WTC11 (cell line): Measurements from ENCODE around the gene CSN2. TPM values are rescaled to one million over a fixed set of nuclear protein-coding genes. Genes with fewer than 3 reads are reported as not detected.

Source experiments
- ATAC-seq: fragments of 200-7000 bp; cut with Tn5 transposase; 2 replicates; pipeline ENCODE4 v1.10.0; 2021; ENCODE audit warnings: mild to moderate bottlenecking, moderate library complexity
- CTCF ChIA-PET: fragments of 300-600 bp; sonication (Branson Sonifier 250); formaldehyde crosslinking; loops from one replicate; lab custom pipeline; 2021; ENCODE audit warnings: antibody characterized with exemption; lab: Charles Lee
- POLR2A ChIA-PET: fragments of 350-600 bp; sonication (Branson Sonifier 250); formaldehyde crosslinking; loops from one replicate; lab custom pipeline; 2021; ENCODE audit warnings: antibody characterized with exemption; lab: Charles Lee
- DNase-seq: peaks from one replicate; pipeline ENCODE4 v3.0.0; 2021; ENCODE audit warnings: low spot score
- H3K27ac Mint-ChIP-seq: 2 replicates; pipeline ENCODE4 v1.8.0; 2021; ENCODE audit warnings: mixed read lengths
- H3K27me3 Mint-ChIP-seq: 2 replicates; pipeline ENCODE4 v1.8.0; 2021; ENCODE audit warnings: low read depth, mild to moderate bottlenecking, moderate library complexity, mixed read lengths
- H3K36me3 Mint-ChIP-seq: 2 replicates; pipeline ENCODE4 v1.8.0; 2021; ENCODE audit warnings: mixed read lengths
- H3K4me1 Mint-ChIP-seq: 2 replicates; pipeline ENCODE4 v1.8.0; 2022; ENCODE audit warnings: mixed read lengths
- H3K4me3 Mint-ChIP-seq: 2 replicates; pipeline ENCODE4 v1.8.0; 2021; ENCODE audit warnings: mild to moderate bottlenecking, moderate library complexity, mixed read lengths
- H3K9me3 Mint-ChIP-seq: 2 replicates; pipeline ENCODE4 v1.8.0; 2021; ENCODE audit warnings: mixed read lengths
- ATF2 ChIP-seq: sonication (generic); formaldehyde crosslinking; IDR thresholded peaks from 2 replicates; pipeline ENCODE4 v1.8.1; 2022; ENCODE audit warnings: low read depth, missing genetic modification reagents, borderline replicate concordance
- CREM ChIP-seq: sonication (generic); formaldehyde crosslinking; IDR thresholded peaks from 2 replicates; pipeline ENCODE4 v1.8.1; 2022; ENCODE audit warnings: mild to moderate bottlenecking, missing genetic modification reagents, moderate library complexity
- CTCF ChIP-seq: fragments of 200-600 bp; IDR thresholded peaks from 2 replicates; pipeline ENCODE4 v1.8.0; 2022; ENCODE audit warnings: antibody characterized with exemption
- FOXJ3 ChIP-seq: sonication (generic); formaldehyde crosslinking; IDR thresholded peaks from 2 replicates; pipeline ENCODE4 v1.9.0; 2021; ENCODE audit warnings: missing genetic modification reagents, mild to moderate bottlenecking, borderline replicate concordance
- GTF2I ChIP-seq: fragments of 250-450 bp; sonication (Bioruptor Pico); conservative IDR thresholded peaks from 2 replicates; pipeline ENCODE4 v1.4.0; 2021; ENCODE audit warnings: mild to moderate bottlenecking
- HMGA2 ChIP-seq: fragments of 250-450 bp; sonication (Bioruptor Pico); IDR thresholded peaks from 2 replicates; pipeline ENCODE4 v1.4.0; 2021; ENCODE audit warnings: mild to moderate bottlenecking, moderate library complexity
- JAZF1 ChIP-seq: fragments of 250-450 bp; sonication (Bioruptor Pico); IDR thresholded peaks from 2 replicates; pipeline ENCODE4 v1.9.0; 2021; ENCODE audit warnings: moderate library complexity, mild to moderate bottlenecking, inconsistent platforms
- MYBL2 ChIP-seq: sonication (generic); formaldehyde crosslinking; IDR thresholded peaks from 2 replicates; pipeline ENCODE4 v1.8.1; 2023; ENCODE audit warnings: mild to moderate bottlenecking, moderate library complexity, missing genetic modification reagents
- NFATC4 ChIP-seq: fragments of 250-450 bp; sonication (Bioruptor Pico); IDR thresholded peaks from 2 replicates; pipeline ENCODE4 v1.9.0; 2021; ENCODE audit warnings: mild to moderate bottlenecking
- NFYB ChIP-seq: sonication (generic); formaldehyde crosslinking; conservative IDR thresholded peaks from 2 replicates; pipeline ENCODE4 v1.8.0; 2022; ENCODE audit warnings: low read depth, missing genetic modification reagents
- NR2C2 ChIP-seq: sonication (generic); formaldehyde crosslinking; IDR thresholded peaks from 2 replicates; pipeline ENCODE4 v1.8.0; 2022; ENCODE audit warnings: mild to moderate bottlenecking, missing genetic modification reagents
- OVOL2 ChIP-seq: fragments of 250-450 bp; sonication (Bioruptor Pico); IDR thresholded peaks from 2 replicates; pipeline ENCODE4 v1.9.0; 2021; ENCODE audit warnings: mild to moderate bottlenecking, borderline replicate concordance
- PRRX2 ChIP-seq: fragments of 250-450 bp; sonication (Bioruptor Pico); IDR thresholded peaks from 2 replicates; pipeline ENCODE4 v1.8.0; 2021; ENCODE audit warnings: mild to moderate bottlenecking
- RORB ChIP-seq: fragments of 250-450 bp; sonication (Bioruptor Pico); IDR thresholded peaks from 2 replicates; pipeline ENCODE4 v1.9.0; 2021; ENCODE audit warnings: mild to moderate bottlenecking
- SMAD3 ChIP-seq: sonication (generic); formaldehyde crosslinking; IDR thresholded peaks from 2 replicates; pipeline ENCODE4 v1.8.0; 2022; ENCODE audit warnings: missing genetic modification reagents, mild to moderate bottlenecking, borderline replicate concordance
- SOX15 ChIP-seq: fragments of 250-450 bp; sonication (Bioruptor Pico); IDR thresholded peaks from 2 replicates; pipeline ENCODE4 v1.9.0; 2021; ENCODE audit warnings: mild to moderate bottlenecking
- ZMAT4 ChIP-seq: fragments of 250-450 bp; sonication (Bioruptor Pico); IDR thresholded peaks from 2 replicates; pipeline ENCODE4 v1.9.0; 2021; ENCODE audit warnings: mild to moderate bottlenecking
- ZNF416 ChIP-seq: fragments of 250-450 bp; sonication (Bioruptor Pico); IDR thresholded peaks from 2 replicates; pipeline ENCODE4 v1.9.0; 2021; ENCODE audit warnings: mild to moderate bottlenecking, inconsistent platforms
- ZSCAN18 ChIP-seq: fragments of 250-450 bp; sonication (Bioruptor Pico); IDR thresholded peaks from 2 replicates; pipeline ENCODE4 v2.1.2; 2022; ENCODE audit warnings: mild to moderate bottlenecking, moderate library complexity
- total RNA-seq: library from RNA; stranded (reverse); gene quantifications from 3 replicates; pipeline ENCODE4 v1.2.3, GENCODE V29; 2021
- TF ChIP-seq, protein P1 (sequence below): sonication (generic); formaldehyde crosslinking; IDR thresholded peaks from 2 replicates; pipeline ENCODE4 v1.8.0; 2022; ENCODE audit warnings: mild to moderate bottlenecking, missing genetic modification reagents
- TF ChIP-seq, protein P2 (sequence below): sonication (generic); formaldehyde crosslinking; IDR thresholded peaks from 2 replicates; pipeline ENCODE4 v1.8.1; 2023; ENCODE audit warnings: mild to moderate bottlenecking, moderate library complexity, missing genetic modification reagents
- TF ChIP-seq, protein P3 (sequence below): sonication (generic); formaldehyde crosslinking; IDR thresholded peaks from 2 replicates; pipeline ENCODE4 v1.8.1; 2023; ENCODE audit warnings: mild to moderate bottlenecking, missing genetic modification reagents, moderate library complexity
- TF ChIP-seq, protein P4 (sequence below): sonication (generic); formaldehyde crosslinking; conservative IDR thresholded peaks from 2 replicates; pipeline ENCODE4 v1.8.1; 2022; ENCODE audit warnings: mild to moderate bottlenecking, missing genetic modification reagents
- TF ChIP-seq, protein P5 (sequence below): sonication (generic); formaldehyde crosslinking; IDR thresholded peaks from 2 replicates; pipeline ENCODE4 v1.8.0; 2022; ENCODE audit warnings: mild to moderate bottlenecking, missing genetic modification reagents

The CSN2 gene
- total RNA-seq, 1 experiment from 2014 or later: not detected

DNA sequence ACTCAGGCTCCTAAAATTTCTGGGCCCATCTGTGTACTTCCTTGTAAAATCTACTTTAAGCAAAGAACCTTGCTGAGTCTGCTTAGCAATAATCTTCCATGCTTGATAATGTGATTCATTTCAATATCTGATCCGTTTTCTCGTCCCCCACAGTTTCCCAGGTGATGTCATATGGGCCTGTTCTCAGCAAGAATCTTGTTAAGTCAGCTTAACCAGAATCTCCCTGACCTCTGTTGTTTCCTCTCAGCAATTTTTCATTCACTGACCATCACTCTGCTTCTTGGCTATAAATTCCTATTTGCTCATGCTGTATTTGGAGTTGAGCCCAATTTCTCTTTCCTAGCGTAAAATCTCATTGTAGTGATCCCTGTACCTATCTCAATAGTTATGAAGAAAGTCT is 13.9 kb downstream of the CSN2 start (continued):
- TF ChIP-seq ZSCAN18 (CRISPR knock-in tag) (no peak), JAZF1 (CRISPR knock-in tag) (no peak), SOX15 (CRISPR knock-in tag) (no peak), MYBL2 (CRISPR knock-in tag) (no peak), HMGA2 (CRISPR knock-in tag) (no peak), OVOL2 (no peak), NFATC4 (CRISPR knock-in tag) (no peak), ZNF416 (CRISPR knock-in tag) (no peak), SMAD3 (CRISPR knock-in tag) (no peak)
- TF ChIP-seq, protein P1, sequence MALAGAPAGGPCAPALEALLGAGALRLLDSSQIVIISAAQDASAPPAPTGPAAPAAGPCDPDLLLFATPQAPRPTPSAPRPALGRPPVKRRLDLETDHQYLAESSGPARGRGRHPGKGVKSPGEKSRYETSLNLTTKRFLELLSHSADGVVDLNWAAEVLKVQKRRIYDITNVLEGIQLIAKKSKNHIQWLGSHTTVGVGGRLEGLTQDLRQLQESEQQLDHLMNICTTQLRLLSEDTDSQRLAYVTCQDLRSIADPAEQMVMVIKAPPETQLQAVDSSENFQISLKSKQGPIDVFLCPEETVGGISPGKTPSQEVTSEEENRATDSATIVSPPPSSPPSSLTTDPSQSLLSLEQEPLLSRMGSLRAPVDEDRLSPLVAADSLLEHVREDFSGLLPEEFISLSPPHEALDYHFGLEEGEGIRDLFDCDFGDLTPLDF: no peak
- TF ChIP-seq, protein P2, sequence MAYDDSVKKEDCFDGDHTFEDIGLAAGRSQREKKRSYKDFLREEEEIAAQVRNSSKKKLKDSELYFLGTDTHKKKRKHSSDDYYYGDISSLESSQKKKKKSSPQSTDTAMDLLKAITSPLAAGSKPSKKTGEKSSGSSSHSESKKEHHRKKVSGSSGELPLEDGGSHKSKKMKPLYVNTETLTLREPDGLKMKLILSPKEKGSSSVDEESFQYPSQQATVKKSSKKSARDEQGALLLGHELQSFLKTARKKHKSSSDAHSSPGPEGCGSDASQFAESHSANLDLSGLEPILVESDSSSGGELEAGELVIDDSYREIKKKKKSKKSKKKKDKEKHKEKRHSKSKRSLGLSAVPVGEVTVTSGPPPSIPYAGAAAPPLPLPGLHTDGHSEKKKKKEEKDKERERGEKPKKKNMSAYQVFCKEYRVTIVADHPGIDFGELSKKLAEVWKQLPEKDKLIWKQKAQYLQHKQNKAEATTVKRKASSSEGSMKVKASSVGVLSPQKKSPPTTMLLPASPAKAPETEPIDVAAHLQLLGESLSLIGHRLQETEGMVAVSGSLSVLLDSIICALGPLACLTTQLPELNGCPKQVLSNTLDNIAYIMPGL (CRISPR knock-in tag): no peak

DNA sequence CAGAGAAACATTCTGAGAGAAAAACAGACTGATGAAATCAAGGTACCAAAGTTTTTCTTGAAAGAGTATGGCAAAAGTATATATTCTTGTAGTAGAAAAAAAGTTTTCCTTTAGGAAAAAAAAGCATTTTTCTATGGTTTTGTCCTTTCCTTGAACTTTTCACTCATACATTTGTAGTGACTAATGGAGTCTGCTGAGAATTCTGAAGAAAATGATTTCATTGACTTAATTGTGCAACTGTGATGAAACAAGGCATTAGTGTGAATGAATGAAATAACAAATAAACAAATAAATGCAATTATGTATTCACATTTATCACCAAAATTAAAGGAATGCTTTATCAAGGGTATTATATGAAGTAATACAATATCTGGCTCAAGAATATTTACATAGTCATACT is 29.0 kb downstream of the CSN2 start:
- Mint-ChIP-seq H3K4me1 (no peaks in the 10 kb centered on the region), H3K9me3 (no peaks in the 10 kb centered on the region), H3K27ac (no peak overlapping the region), H3K4me3 (no peak overlapping the region), H3K36me3 (no peaks in the 10 kb centered on the region), H3K27me3 (no peaks in the 10 kb centered on the region)
- ChIA-PET CTCF (no interaction called here), POLR2A (no interaction called here)
- DNase-seq: no peak
- TF ChIP-seq NFYB (CRISPR knock-in tag) (no peak), PRRX2 (CRISPR knock-in tag) (no peak), ZMAT4 (CRISPR knock-in tag) (no peak), OVOL2 (no peak), ATF2 (CRISPR knock-in tag) (no peak), GTF2I (CRISPR knock-in tag) (no peak), MYBL2 (CRISPR knock-in tag) (no peak), FOXJ3 (CRISPR knock-in tag) (no peak), JAZF1 (CRISPR knock-in tag) (no peak), CTCF (no peak), NR2C2 (CRISPR knock-in tag) (no peak), RORB (CRISPR knock-in tag) (no peak), CREM (no peak)
- TF ChIP-seq, protein P3, sequence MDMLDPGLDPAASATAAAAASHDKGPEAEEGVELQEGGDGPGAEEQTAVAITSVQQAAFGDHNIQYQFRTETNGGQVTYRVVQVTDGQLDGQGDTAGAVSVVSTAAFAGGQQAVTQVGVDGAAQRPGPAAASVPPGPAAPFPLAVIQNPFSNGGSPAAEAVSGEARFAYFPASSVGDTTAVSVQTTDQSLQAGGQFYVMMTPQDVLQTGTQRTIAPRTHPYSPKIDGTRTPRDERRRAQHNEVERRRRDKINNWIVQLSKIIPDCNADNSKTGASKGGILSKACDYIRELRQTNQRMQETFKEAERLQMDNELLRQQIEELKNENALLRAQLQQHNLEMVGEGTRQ (CRISPR knock-in tag): no peak
- TF ChIP-seq, protein P4, sequence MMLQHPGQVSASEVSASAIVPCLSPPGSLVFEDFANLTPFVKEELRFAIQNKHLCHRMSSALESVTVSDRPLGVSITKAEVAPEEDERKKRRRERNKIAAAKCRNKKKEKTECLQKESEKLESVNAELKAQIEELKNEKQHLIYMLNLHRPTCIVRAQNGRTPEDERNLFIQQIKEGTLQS: no peak
- TF ChIP-seq, protein P5, sequence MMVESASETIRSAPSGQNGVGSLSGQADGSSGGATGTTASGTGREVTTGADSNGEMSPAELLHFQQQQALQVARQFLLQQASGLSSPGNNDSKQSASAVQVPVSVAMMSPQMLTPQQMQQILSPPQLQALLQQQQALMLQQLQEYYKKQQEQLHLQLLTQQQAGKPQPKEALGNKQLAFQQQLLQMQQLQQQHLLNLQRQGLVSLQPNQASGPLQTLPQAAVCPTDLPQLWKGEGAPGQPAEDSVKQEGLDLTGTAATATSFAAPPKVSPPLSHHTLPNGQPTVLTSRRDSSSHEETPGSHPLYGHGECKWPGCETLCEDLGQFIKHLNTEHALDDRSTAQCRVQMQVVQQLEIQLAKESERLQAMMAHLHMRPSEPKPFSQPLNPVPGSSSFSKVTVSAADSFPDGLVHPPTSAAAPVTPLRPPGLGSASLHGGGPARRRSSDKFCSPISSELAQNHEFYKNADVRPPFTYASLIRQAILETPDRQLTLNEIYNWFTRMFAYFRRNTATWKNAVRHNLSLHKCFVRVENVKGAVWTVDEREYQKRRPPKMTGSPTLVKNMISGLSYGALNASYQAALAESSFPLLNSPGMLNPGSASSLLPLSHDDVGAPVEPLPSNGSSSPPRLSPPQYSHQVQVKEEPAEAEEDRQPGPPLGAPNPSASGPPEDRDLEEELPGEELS: no peak
- ATAC-seq: no peak
